Pancreas (tissue), 10 donors: ENCODE measurements around the gene NAP1L4. TPM values are rescaled to one million over a fixed set of nuclear protein-coding genes. Genes with fewer than 3 reads are reported as not detected.

Experiments
- ATAC-seq, 4 donors: fragments of 200-7000 bp; cut with Tn5 transposase; one replicate each; pipeline versions ENCODE4 v1.8.0 to v1.9.1; 2020; ENCODE audit warnings: mild to moderate bottlenecking in 4 of 4, moderate library complexity in 4 of 4
- DNase-seq, 6 donors: peaks; one replicate each; pipeline ENCODE4 v3.0.0-alpha.2; 2020
- FAIRE-seq: peaks from 2 replicates; lab custom pipeline; 2012; peaks lifted over from hg19 to GRCh38; lab: Jason Lieb, UNC
- H3K27ac ChIP-seq, 4 donors: fragments of 200-600 bp; sonication (generic); 1 replicate in 3 of 4; 2 replicates in 1 of 4; pipeline versions ENCODE4 v1.5.0 to v1.8.0; 2020
- H3K27me3 ChIP-seq, 4 donors: fragments of 200-600 bp; one replicate each; pipeline ENCODE4 v1.8.0; 2021
- H3K36me3 ChIP-seq, 3 donors: fragments of 200-600 bp; sonication (generic) in 1 of 3; one replicate each; pipeline versions ENCODE4 v1.5.0 to v1.8.0; 2020 to 2021
- H3K4me1 ChIP-seq, 3 donors: fragments of 200-600 bp; one replicate each; pipeline ENCODE4 v1.8.0; 2021
- H3K4me3 ChIP-seq, 4 donors: fragments of 200-600 bp; sonication (generic) in 2 of 4; one replicate each; pipeline versions ENCODE4 v1.5.0 to v1.8.0; 2020 to 2021
- H3K9me3 ChIP-seq, 4 donors: fragments of 200-600 bp; one replicate each; pipeline ENCODE4 v1.8.0; 2021
- CTCF ChIP-seq, 4 donors: fragments of 200-600 bp; sonication (generic) in 3 of 4; IDR thresholded peaks; one replicate each; pipeline versions ENCODE4 v1.5.0 to v1.8.0; 2021; ENCODE audit warnings: antibody characterized with exemption in 4 of 4
- WGBS, 2 donors: extraction: QIAGEN DNeasy Blood & Tissue Kit; methylation state at CpG; one replicate each; pipeline ENCODE4 v1.1.7; 2013; 5-methylcytosine and 5-hydroxymethylcytosine counted together
- intact Hi-C, 3 donors: fragments of 100-400 bp; cut with DNase I; formaldehyde crosslinking; loops; one replicate each; pipeline versions ENCODE4 v1.11.1 to v1.14.2; 2022
- polyA plus RNA-seq, 2 donors: library from polyadenylated mRNA; stranded (reverse); fragments of 200-250 nt; gene quantifications; one replicate each; pipeline ENCODE4 v1.2.3, GENCODE V29; 2013
- total RNA-seq, 6 donors: library from RNA; stranded (reverse); fragmentation: NEBNext Ultra II Directional in 4 of 6; extraction: Animal tissue kit (Norgen Biotek cat#: 25700) in 4 of 6; gene quantifications; one replicate each; pipeline versions ENCODE4 v1.2.1 to v1.2.4, GENCODE V29; 2021 to 2023
- donor health status: healthy with polysubstance abuse.
- donor health status: DM: no; HTN: no; CAD: no; lungs with moderate emphysema.
- donor health status: DM: no; HTN: no; CAD: no.
- donor health status: control.
- donor health status: control.
- donor health status: Bipolar disorder and iron deficiency.
- donor health status: DM: yes; HTN: yes; CAD: no.
- donor health status: DM: no; HTN: no; CAD: no.
- donor health status: DM: no; HTN: no; CAD: no.
- donor health status: DM: yes; HTN: yes; CAD: no.

NAP1L4 gene
- total and polyA plus RNA-seq, 8 donors, result 29.3 to 67.4 (median 41.0) TPM

DNA sequence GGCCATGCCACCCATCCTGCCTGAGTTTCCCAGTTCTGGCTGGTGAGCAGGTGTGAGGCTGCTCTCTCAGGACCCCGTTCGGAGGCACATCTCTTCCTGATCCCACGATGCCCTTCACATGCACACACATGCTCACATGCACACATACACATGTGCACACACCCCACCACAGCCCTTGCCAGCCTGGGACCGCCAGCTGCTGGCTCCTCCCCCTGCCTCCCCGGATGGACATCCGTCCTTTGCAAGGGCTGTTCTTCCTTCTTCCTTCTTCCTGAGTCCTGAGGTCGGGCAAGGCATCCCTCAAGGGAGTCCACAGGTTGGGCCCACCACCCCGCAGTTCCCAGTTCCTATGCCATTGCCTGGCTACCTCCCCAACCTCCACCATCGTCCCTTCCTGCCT is 96.1 kb downstream of the NAP1L4 start:
- TF ChIP-seq CTCF (IDR thresholded peaks at IDR 0.05), result no peak
- no peak overlapping the region for H3K4me3 ChIP-seq
- intact Hi-C loops, result loop anchor here in 2 of 3 donors (10.0 kb wide), 3 partner anchors 361 to 591 kb away; partner anchors contain the start of genes C11orf21 (in 1 of the 2) and TSPAN32 (in 1 of the 2)
- H3K9me3 ChIP-seq, result no peaks in the 10 kb centered on the region
- no peaks in the 10 kb centered on the region for H3K27me3 ChIP-seq
- no peak overlapping the region for H3K27ac ChIP-seq
- H3K36me3 ChIP-seq, result no peaks in the 10 kb centered on the region
- peak in 1 of 6 donors; percentile 57 for DNase-seq
- no peak for FAIRE-seq
- no peak for ATAC-seq
- WGBS, 2 donors, result 71 to 88% methylated on average over 9 of the region's 9 CpGs
- H3K4me1 ChIP-seq, result peaks cover 10 to 20% (median 13%) of the 10 kb centered on the region in 3 donors

Other genes with a start within 250 kb of the NAP1L4 start
- gene CDKN1C, start 106.6 kb downstream of the NAP1L4 start, total RNA-seq, result 10 to 100 TPM in 5 of 6 donors, 1 to 10 TPM in 1; 9.2 to 23.1 (median 19.2) TPM
- gene CDKN1C, start 106.6 kb downstream of the NAP1L4 start, polyA plus RNA-seq, result 10 to 100 TPM; 36.1 to 71.4 TPM
- 1 to 10 TPM in 4 of 6 donors, under 1 TPM in 2; 0.16 to 9.0 (median 2.1) TPM for gene PHLDA2, start 62.9 kb downstream of the NAP1L4 start, total RNA-seq
- 1 to 10 TPM; 2.6 to 5.9 TPM for gene PHLDA2, start 62.9 kb downstream of the NAP1L4 start, polyA plus RNA-seq
- gene CARS1, start 65.1 kb upstream of the NAP1L4 start, total RNA-seq, result 10 to 100 TPM; 14.8 to 65.0 (median 19.8) TPM
- 10 to 100 TPM; 16.7 to 26.0 TPM for gene CARS1, start 65.1 kb upstream of the NAP1L4 start, polyA plus RNA-seq
- gene OSBPL5, start 173.0 kb upstream of the NAP1L4 start, total RNA-seq, result 10 to 100 TPM in 4 of 6 donors, 1 to 10 TPM in 2; 9.8 to 16.7 (median 10.6) TPM
- gene OSBPL5, start 173.0 kb upstream of the NAP1L4 start, polyA plus RNA-seq, result 10 to 100 TPM; 12.6 to 14.9 TPM
- gene MRGPRG, start 226.5 kb upstream of the NAP1L4 start, total RNA-seq, result not detected
- gene MRGPRG, start 226.5 kb upstream of the NAP1L4 start, polyA plus RNA-seq, result not detected
- gene MRGPRE, start 240.1 kb upstream of the NAP1L4 start, total RNA-seq, result under 1 TPM in 5 of 6 donors, not detected in 1; 0.16 to 0.58 (median 0.19) TPM
- gene MRGPRE, start 240.1 kb upstream of the NAP1L4 start, polyA plus RNA-seq, result under 1 TPM; 0.23 to 0.33 TPM